OCI-LY3 (cell line): Measurements from ENCODE around the gene CPSF4.

Experiments
- EZH2phosphoT487 ChIP-seq: fragments of 200-600 bp; shearing (Covaris generic); IDR thresholded peaks from 2 replicates; pipeline ENCODE4 v1.6.1; 2018; ENCODE audit warnings: antibody characterized with exemption, mixed run types, low read depth
- TF ChIP-seq, protein P1 (sequence below): fragments of 200-600, 300-600 bp; sonication (generic); IDR thresholded peaks from 2 replicates; pipeline ENCODE4 v1.5.1; 2014; ENCODE audit warnings: antibody characterized with exemption, low read length, low read depth

DNA sequence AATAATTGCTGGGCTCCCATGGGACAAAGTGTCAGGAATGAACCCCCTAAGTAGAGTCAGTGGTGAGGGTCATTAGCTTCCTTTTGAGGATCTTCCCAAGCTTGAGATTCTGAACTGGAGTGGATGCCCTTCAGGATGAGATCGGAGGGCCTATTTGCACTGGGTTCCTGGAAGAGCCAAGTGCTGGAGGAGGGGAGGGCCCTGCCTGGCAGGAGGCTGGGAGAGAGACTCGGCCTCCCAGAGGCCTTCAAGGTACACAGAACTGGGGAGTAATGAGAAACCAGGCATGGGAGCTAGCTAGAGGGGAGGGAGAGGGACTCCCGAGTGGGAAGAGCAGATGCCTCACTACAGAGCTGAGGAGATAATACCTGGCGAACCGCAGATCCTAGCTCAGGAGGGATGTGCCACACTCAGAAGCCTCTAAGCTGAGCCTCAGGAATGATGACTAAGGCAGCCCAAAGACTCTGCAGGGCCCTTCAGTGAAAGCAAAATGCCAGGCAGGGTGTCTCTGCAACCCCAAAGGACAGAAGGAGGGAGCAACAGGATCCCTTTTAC is 39.8 kb upstream of the CPSF4 start:
- TF ChIP-seq, protein P1, sequence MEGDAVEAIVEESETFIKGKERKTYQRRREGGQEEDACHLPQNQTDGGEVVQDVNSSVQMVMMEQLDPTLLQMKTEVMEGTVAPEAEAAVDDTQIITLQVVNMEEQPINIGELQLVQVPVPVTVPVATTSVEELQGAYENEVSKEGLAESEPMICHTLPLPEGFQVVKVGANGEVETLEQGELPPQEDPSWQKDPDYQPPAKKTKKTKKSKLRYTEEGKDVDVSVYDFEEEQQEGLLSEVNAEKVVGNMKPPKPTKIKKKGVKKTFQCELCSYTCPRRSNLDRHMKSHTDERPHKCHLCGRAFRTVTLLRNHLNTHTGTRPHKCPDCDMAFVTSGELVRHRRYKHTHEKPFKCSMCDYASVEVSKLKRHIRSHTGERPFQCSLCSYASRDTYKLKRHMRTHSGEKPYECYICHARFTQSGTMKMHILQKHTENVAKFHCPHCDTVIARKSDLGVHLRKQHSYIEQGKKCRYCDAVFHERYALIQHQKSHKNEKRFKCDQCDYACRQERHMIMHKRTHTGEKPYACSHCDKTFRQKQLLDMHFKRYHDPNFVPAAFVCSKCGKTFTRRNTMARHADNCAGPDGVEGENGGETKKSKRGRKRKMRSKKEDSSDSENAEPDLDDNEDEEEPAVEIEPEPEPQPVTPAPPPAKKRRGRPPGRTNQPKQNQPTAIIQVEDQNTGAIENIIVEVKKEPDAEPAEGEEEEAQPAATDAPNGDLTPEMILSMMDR: no peak
- no peak for TF ChIP-seq EZH2phosphoT487
